Skeletal muscle satellite cell (primary cell): ENCODE measurements around the gene ASCC2.
A peak's percentile ranks its signal among the peaks of the same experiment; 100 is the strongest.

ENCODE experiments used
- H3K27me3 ChIP-seq: 2 replicates; pipeline ENCODE4 v1.7.0; 2013; ENCODE audit warnings: low read length; ENCODE audit not compliant: control insufficient read depth, insufficient read depth
- H3K36me3 ChIP-seq: 2 replicates; pipeline ENCODE4 v1.7.0; 2013; ENCODE audit warnings: mild to moderate bottlenecking, control low read depth, low read length; ENCODE audit not compliant: insufficient read depth
- H3K4me1 ChIP-seq: 2 replicates; pipeline ENCODE4 v1.7.0; 2013; ENCODE audit warnings: low read length; ENCODE audit not compliant: control insufficient read depth, insufficient read depth
- H3K4me2 ChIP-seq: 2 replicates; pipeline ENCODE4 v1.7.0; 2013; ENCODE audit warnings: mild to moderate bottlenecking, low read length
- H3K4me3 ChIP-seq: 2 replicates; pipeline ENCODE4 v1.7.0; 2013; ENCODE audit warnings: low read length
- H3K9ac ChIP-seq: 2 replicates; pipeline ENCODE4 v1.7.0; 2013; ENCODE audit warnings: mild to moderate bottlenecking, low read depth, low read length, moderate library complexity
- H3K9me3 ChIP-seq: replicated peaks from 2 replicates; pipeline ENCODE4 v1.7.0; 2013; ENCODE audit warnings: mild to moderate bottlenecking, control low read depth, low read length

ASCC2 gene

GRCh38 chr22:29782061-29782845 lies 55.8 kb downstream of the ASCC2 start:
- H3K36me3 ChIP-seq, result peaks cover 4% of the 10 kb centered on the region
- peak overlapping the region; percentile 78 for H3K9ac ChIP-seq
- H3K4me3 ChIP-seq, result no peak overlapping the region
- H3K9me3 ChIP-seq, result no peaks in the 10 kb centered on the region
- no peaks in the 10 kb centered on the region for H3K27me3 ChIP-seq
- H3K4me2 ChIP-seq, result no peak overlapping the region
- peaks cover 53% of the 10 kb centered on the region for H3K4me1 ChIP-seq

GRCh38 chr22:29780748-29781676 lies 57.1 kb downstream of the ASCC2 start:
- H3K9me3 ChIP-seq, result no peaks in the 10 kb centered on the region
- peaks cover 53% of the 10 kb centered on the region for H3K4me1 ChIP-seq
- peak overlapping the region; percentile 78 for H3K9ac ChIP-seq
- H3K4me3 ChIP-seq, result no peak overlapping the region
- no peaks in the 10 kb centered on the region for H3K27me3 ChIP-seq
- H3K36me3 ChIP-seq, result no peaks in the 10 kb centered on the region
- peak overlapping the region; percentile 62 for H3K4me2 ChIP-seq

GRCh38 chr22:29780220-29780619 lies 57.9 kb downstream of the ASCC2 start:
- Histone ChIP-seq H3K4me2 (peak overlapping the region; percentile 62), H3K27me3 (no peaks in the 10 kb centered on the region), H3K4me3 (no peak overlapping the region), H3K4me1 (peaks cover 53% of the 10 kb centered on the region), H3K9me3 (no peaks in the 10 kb centered on the region), H3K36me3 (no peaks in the 10 kb centered on the region), H3K9ac (peak overlapping the region; percentile 52)

- H3K4me2 ChIP-seq, result no peak overlapping the region
- peaks cover 14% of the 10 kb centered on the region for H3K36me3 ChIP-seq
- peaks cover 21% of the 10 kb centered on the region for H3K4me1 ChIP-seq
- H3K9ac ChIP-seq, result no peak overlapping the region
- no peaks in the 10 kb centered on the region for H3K9me3 ChIP-seq
- no peaks in the 10 kb centered on the region for H3K27me3 ChIP-seq
- H3K4me3 ChIP-seq, result no peak overlapping the region
These were observed 64.8 kb downstream of the ASCC2 start for GRCh38 chr22:29773233-29773632.

- Histone ChIP-seq H3K4me3 (no peak overlapping the region), H3K9me3 (no peaks in the 10 kb centered on the region), H3K4me2 (no peak overlapping the region), H3K4me1 (peaks cover 21% of the 10 kb centered on the region), H3K9ac (no peak overlapping the region), H3K27me3 (no peaks in the 10 kb centered on the region), H3K36me3 (peaks cover 14% of the 10 kb centered on the region)
These were observed 65.9 kb downstream of the ASCC2 start for GRCh38 chr22:29772170-29772641.

GRCh38 chr22:29769723-29770321 lies 68.3 kb downstream of the ASCC2 start:
- H3K36me3 ChIP-seq, result peaks cover 14% of the 10 kb centered on the region
- H3K4me2 ChIP-seq, result no peak overlapping the region
- H3K4me3 ChIP-seq, result no peak overlapping the region
- H3K9me3 ChIP-seq, result no peaks in the 10 kb centered on the region
- H3K27me3 ChIP-seq, result no peaks in the 10 kb centered on the region
- peaks cover 26% of the 10 kb centered on the region for H3K4me1 ChIP-seq
- no peak overlapping the region for H3K9ac ChIP-seq

DNA sequence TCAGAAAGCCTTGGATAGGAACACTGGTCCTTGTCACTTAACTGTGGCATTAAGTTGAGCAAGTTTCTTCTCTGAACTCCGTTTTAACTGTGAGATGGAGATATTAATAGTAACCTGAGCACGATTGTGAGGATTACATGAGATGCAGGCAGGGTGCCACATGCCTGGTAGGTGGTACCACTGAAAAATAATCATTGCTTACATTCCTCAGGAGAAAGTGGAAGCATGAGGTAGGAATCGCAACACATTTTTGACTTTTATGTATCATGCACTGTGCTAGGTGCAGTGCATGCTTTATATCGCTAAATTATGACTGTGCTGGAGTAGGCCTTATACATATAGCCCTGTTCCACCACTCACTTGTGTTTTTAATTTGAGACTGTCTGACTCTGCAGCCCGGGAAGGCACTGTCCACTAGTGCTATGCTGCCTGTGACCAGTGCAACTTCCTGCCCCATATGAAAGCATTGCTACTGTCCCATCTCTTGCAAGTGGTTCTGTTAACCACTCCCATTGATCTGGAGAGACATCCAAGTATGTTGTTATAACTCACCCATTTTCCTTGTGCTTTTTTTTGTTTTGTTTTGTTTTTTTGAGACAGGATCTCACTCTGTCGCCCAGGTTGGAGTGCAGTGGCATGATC lies 69.9 kb downstream of the ASCC2 start:
- H3K36me3 ChIP-seq, result peaks cover 14% of the 10 kb centered on the region
- no peaks in the 10 kb centered on the region for H3K9me3 ChIP-seq
- H3K4me2 ChIP-seq, result peak overlapping the region; percentile 91
- peaks cover 22% of the 10 kb centered on the region for H3K4me1 ChIP-seq
- H3K9ac ChIP-seq, result peak overlapping the region; percentile 95
- H3K4me3 ChIP-seq, result peak overlapping the region; percentile 89
- H3K27me3 ChIP-seq, result no peaks in the 10 kb centered on the region

GRCh38 chr22:29767171-29768051 lies 70.7 kb downstream of the ASCC2 start, which contains the start of gene UQCR10:
Gene UQCR10, plus strand, starts transcription at chr22:29767369. Its CDS starts 30 bp downstream, at chr22:29767399.
- Histone ChIP-seq H3K4me2 (peak within 1 kb of the TSS; percentile 91), H3K36me3 (peaks cover 14% of the 10 kb centered on the region), H3K4me3 (peak within 1 kb of the TSS; percentile 89), H3K9me3 (no peaks in the 10 kb centered on the region), H3K9ac (peak within 1 kb of the TSS; percentile 95), H3K27me3 (no peaks in the 10 kb centered on the region), H3K4me1 (peaks cover 17% of the 10 kb centered on the region)

GRCh38 chr22:29766632-29767170 lies 71.4 kb downstream of the ASCC2 start, which contains the start of gene ZMAT5:
Gene ZMAT5, minus strand, starts transcription at chr22:29767007. Its CDS starts 18,463 bp downstream, at chr22:29748544.
- peaks cover 14% of the 10 kb centered on the region for H3K36me3 ChIP-seq
- peak within 1 kb of the TSS; percentile 89 for H3K4me3 ChIP-seq
- peak within 1 kb of the TSS; percentile 91 for H3K4me2 ChIP-seq
- H3K4me1 ChIP-seq, result peaks cover 16% of the 10 kb centered on the region
- no peaks in the 10 kb centered on the region for H3K27me3 ChIP-seq
- peak within 1 kb of the TSS; percentile 95 for H3K9ac ChIP-seq
- no peaks in the 10 kb centered on the region for H3K9me3 ChIP-seq
